GM18507 (cell line): ENCODE measurements around the gene KRTAP9-6.

Experiments used
- DNase-seq: peaks from one replicate; pipeline ENCODE4 v3.0.0; 2011; ENCODE audit warnings: low read depth; ENCODE audit not compliant: insufficient read length; ENCODE audit errors: extremely low spot score
- FAIRE-seq: peaks from 2 replicates; lab custom pipeline; 2011; peaks lifted over from hg19 to GRCh38; lab: Jason Lieb, UNC

The KRTAP9-6 gene

GRCh38 chr17:41311111-41311510 lies 45.9 kb downstream of the KRTAP9-6 start:
- no peak for FAIRE-seq
- DNase-seq = no peak

- no peak for FAIRE-seq
- DNase-seq = no peak
Observed at GRCh38 chr17:41315204-41315794, 50.1 kb downstream of the KRTAP9-6 start, which contains the start of gene KRTAP17-1. Gene KRTAP17-1, minus strand, starts transcription at chr17:41315710. Its CDS starts 60 bp downstream, at chr17:41315650.
